ENCODE results near the gene PPP1R13B. TPM values are rescaled to one million over a fixed set of nuclear protein-coding genes. Genes with fewer than 3 reads are reported as not detected.

The PPP1R13B gene
- total RNA-seq, 1 experiment from 2014 or later: 26.5 TPM

DNA sequence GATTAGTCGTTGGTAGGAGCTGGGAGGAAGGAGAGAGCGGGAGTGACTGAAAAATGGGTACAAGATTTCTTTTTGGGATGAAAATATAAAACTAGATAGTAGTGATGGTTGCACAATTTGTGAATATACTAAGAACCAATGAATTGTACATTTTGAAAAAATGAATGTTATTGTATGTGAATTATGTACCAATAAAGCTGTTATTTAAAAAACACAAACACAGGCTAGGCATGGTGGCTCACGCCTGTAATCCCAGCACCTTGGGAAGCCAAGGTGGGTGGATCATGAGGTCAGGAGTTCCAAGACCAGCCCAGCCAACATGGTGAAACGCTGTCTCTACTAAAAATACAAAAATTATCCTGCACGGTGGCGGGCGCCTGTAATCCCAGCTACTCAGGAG, 32.1 kb downstream of the PPP1R13B start:
- intact Hi-C loops (cut with micrococcal nuclease; ENCODE audit: unreplicated experiment): no loop called here
- CTCF ChIA-PET: no interaction called here
- no peaks in the 10 kb centered on the region for H3K9me2 ChIP-seq (ENCODE audit: insufficient read depth)
- H3K4me3 ChIP-seq: no peak overlapping the region
- BruUV-seq (replicated peaks): no TSS peak
- H3K79me2 ChIP-seq (ENCODE audit: low read depth): no peaks in the 10 kb centered on the region
- H3K4me1 ChIP-seq (replicated peaks; ENCODE audit: insufficient read depth): no peaks in the 10 kb centered on the region
- no peaks in the 10 kb centered on the region for H4K20me1 ChIP-seq (ENCODE audit: insufficient read depth)
- no peak overlapping the region for H3K4me2 ChIP-seq
- H3K27me3 ChIP-seq (ENCODE audit: insufficient read depth, low read depth): no peaks in the 10 kb centered on the region
- H3K27ac ChIP-seq: no peak overlapping the region
- no peaks in the 10 kb centered on the region for H3F3A ChIP-seq (ENCODE audit: insufficient read depth, low read depth)
- no peak overlapping the region for H2AFZ ChIP-seq
- H3K9me3 ChIP-seq (ENCODE audit: insufficient read depth, low read depth): no peaks in the 10 kb centered on the region
- POLR2A ChIA-PET (ENCODE audit: unreplicated experiment): no interaction called here
- H3K36me3 ChIP-seq (ENCODE audit: low read depth): no peaks in the 10 kb centered on the region
- no peak for DNase-seq
- no peak for TF ChIP-seq EZH2 (IDR thresholded peaks at IDR 0.05; ENCODE audit: low read depth)
- TF ChIP-seq, protein P1, sequence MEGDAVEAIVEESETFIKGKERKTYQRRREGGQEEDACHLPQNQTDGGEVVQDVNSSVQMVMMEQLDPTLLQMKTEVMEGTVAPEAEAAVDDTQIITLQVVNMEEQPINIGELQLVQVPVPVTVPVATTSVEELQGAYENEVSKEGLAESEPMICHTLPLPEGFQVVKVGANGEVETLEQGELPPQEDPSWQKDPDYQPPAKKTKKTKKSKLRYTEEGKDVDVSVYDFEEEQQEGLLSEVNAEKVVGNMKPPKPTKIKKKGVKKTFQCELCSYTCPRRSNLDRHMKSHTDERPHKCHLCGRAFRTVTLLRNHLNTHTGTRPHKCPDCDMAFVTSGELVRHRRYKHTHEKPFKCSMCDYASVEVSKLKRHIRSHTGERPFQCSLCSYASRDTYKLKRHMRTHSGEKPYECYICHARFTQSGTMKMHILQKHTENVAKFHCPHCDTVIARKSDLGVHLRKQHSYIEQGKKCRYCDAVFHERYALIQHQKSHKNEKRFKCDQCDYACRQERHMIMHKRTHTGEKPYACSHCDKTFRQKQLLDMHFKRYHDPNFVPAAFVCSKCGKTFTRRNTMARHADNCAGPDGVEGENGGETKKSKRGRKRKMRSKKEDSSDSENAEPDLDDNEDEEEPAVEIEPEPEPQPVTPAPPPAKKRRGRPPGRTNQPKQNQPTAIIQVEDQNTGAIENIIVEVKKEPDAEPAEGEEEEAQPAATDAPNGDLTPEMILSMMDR (conservative IDR thresholded peaks at IDR 0.05): no peak

DNA sequence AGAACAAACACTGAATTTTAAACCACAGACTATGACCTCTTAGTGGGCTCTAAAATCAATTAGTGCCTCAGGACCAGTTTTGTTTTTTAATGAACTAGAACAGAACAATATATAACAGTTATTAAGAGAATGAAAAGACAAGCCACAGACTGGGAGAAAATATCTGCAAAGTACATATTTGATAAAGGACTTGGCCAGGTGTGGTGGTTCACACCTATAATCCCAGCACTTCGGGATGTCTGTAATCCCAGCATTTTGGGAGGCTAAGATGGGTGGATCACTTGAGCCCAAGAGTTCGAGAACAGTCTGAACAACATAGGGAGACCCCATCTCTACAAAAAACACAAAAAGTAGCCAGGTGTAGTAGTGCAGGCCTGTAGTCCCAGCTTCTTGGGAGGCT, 36.2 kb downstream of the PPP1R13B start:
- TF ChIP-seq EZH2 (IDR thresholded peaks at IDR 0.05; ENCODE audit: low read depth): no peak
- TF ChIP-seq, protein P1 (conservative IDR thresholded peaks at IDR 0.05): no peak
- POLR2A ChIA-PET (ENCODE audit: unreplicated experiment): no interaction called here

DNA sequence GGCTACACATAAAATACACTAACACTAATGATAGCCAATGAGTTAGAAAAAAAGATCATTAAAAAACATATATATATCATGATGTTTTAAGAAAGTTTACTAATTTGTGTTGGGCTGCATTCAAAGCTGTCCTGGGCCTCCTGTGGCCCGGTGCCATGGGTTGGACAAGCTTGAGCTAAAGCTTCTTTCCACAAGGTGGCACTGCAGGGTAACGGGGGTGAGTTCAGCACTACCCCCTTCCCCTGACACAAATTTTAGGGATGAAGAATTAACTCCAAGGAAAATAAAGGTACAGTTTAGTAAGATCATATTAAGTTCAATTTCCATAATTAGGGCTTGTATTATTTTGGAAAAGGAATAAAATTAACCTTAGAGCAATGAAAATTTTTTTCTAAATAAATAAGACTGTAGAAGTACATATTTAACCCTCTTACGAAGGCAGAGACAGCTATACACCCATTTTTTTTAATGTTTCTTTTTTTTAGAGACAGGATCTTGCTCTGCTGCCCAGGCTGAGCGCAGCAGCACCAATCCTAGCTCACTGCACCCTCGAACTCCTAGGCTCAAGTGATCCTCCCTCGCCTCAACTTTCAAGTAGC, 38.9 kb downstream of the PPP1R13B start:
- intact Hi-C loops (cut with micrococcal nuclease; ENCODE audit: unreplicated experiment): loop anchor here (1.0 kb wide), 3 partner anchors 102 to 267 kb away; no protein-coding TSS in a partner anchor
- TF ChIP-seq EZH2 (IDR thresholded peaks at IDR 0.05; ENCODE audit: low read depth): no peak
- TF ChIP-seq, protein P1 (conservative IDR thresholded peaks at IDR 0.05): peak; percentile 92
- Histone ChIP-seq H3K9me2 (ENCODE audit: insufficient read depth) (no peaks in the 10 kb centered on the region), H4K20me1 (ENCODE audit: insufficient read depth) (0 out of 2 replicates have a peak, but pooled peaks cover 6% of the 10 kb centered on the region), H3K4me2 (no peak overlapping the region), H3K27me3 (ENCODE audit: insufficient read depth, low read depth) (no peaks in the 10 kb centered on the region), H3K4me3 (no peak overlapping the region), H3K36me3 (ENCODE audit: low read depth) (no peaks in the 10 kb centered on the region), H3F3A (ENCODE audit: insufficient read depth, low read depth) (no peaks in the 10 kb centered on the region), H3K27ac (no peak overlapping the region), H3K79me2 (ENCODE audit: low read depth) (no peaks in the 10 kb centered on the region), H3K4me1 (replicated peaks; ENCODE audit: insufficient read depth) (no peaks in the 10 kb centered on the region), H3K9me3 (ENCODE audit: insufficient read depth, low read depth) (no peaks in the 10 kb centered on the region), H2AFZ (no peak overlapping the region)
- ChIA-PET POLR2A (ENCODE audit: unreplicated experiment) (interaction anchor here (0.7 to 0.9 kb wide), 3 partner anchors 8 to 94 kb away, joined by 7 to 11 read pairs (median 10); no protein-coding TSS in a partner anchor), CTCF (interaction anchor here (0.6 to 1.9 kb wide), 11 partner anchors 17 to 270 kb away, joined by 3 to 11 read pairs (median 5); no protein-coding TSS in a partner anchor)
- no TSS peak for BruUV-seq (replicated peaks)
- peak; percentile 49 to 69 for DNase-seq

More for the DNA sequence above, 36.2 kb downstream of the PPP1R13B start:
- no peaks in the 10 kb centered on the region for H3K36me3 ChIP-seq (ENCODE audit: low read depth)
- H4K20me1 ChIP-seq (ENCODE audit: insufficient read depth): 0 out of 2 replicates have a peak, but pooled peaks cover 6% of the 10 kb centered on the region
- H3K27ac ChIP-seq: no peak overlapping the region
- H3K9me3 ChIP-seq (ENCODE audit: insufficient read depth, low read depth): no peaks in the 10 kb centered on the region
- CTCF ChIA-PET: no interaction called here
- H3K4me2 ChIP-seq: no peak overlapping the region
- DNase-seq: no peak
- H3K4me1 ChIP-seq (replicated peaks; ENCODE audit: insufficient read depth): no peaks in the 10 kb centered on the region
- BruUV-seq (replicated peaks): no TSS peak
- no peaks in the 10 kb centered on the region for H3K27me3 ChIP-seq (ENCODE audit: insufficient read depth, low read depth)
- no peak overlapping the region for H2AFZ ChIP-seq
- no peaks in the 10 kb centered on the region for H3K9me2 ChIP-seq (ENCODE audit: insufficient read depth)
- no peaks in the 10 kb centered on the region for H3F3A ChIP-seq (ENCODE audit: insufficient read depth, low read depth)
- no peaks in the 10 kb centered on the region for H3K79me2 ChIP-seq (ENCODE audit: low read depth)
- intact Hi-C loops (cut with micrococcal nuclease; ENCODE audit: unreplicated experiment): no loop called here
- H3K4me3 ChIP-seq: no peak overlapping the region

Data from PC-9 (cell line).